DMS79 (cell line): ENCODE results near the gene ASB14.
"Not testable (repeated sequence)": the region's sequence is repeated elsewhere in the genome, so short reads cannot be mapped to it uniquely, and the experiment has no call there.

ENCODE experiments used
- DNase-seq: peaks from one replicate; lab custom pipeline; 2025; lab: John Stamatoyannopoulos, UW

The ASB14 gene

DNA sequence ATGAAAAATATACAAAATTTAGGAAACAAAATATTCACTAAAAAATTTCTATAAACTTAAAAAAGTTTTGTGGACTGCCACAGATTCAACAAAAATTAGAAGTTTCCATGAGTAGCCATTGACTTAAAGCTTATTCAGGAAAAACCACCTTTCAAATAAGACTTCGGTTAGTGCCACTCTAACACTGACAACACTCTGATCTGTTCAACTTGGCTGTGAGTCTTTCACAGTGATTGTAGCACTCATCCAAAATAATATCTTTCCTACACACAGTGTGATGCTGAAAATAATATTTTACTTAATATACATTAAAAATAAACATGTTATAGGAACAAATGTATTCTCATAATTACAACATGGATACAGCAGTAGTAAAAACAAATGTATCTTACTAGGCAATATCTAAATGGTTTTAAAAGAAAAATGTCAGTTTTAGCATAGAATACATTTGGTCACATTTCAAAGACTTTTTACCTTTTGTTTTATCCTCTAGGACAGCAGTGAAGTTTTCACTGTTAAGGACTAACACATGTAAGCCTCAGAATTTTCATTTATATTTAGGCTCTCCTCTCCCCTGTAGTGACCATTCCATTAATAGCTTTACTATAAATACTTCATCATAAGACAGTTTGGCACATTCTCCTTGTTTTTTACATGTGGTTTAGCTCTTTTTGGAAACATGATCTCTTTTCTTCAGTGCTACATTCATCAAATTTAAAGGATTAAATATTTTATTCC lies at the start of gene ASB14:
Gene ASB14, minus strand, starts transcription at position 527 of the 738 bp plus-strand sequence. CDS start 652 bp downstream, outside the sequence.
- no peak for DNase-seq

DNA sequence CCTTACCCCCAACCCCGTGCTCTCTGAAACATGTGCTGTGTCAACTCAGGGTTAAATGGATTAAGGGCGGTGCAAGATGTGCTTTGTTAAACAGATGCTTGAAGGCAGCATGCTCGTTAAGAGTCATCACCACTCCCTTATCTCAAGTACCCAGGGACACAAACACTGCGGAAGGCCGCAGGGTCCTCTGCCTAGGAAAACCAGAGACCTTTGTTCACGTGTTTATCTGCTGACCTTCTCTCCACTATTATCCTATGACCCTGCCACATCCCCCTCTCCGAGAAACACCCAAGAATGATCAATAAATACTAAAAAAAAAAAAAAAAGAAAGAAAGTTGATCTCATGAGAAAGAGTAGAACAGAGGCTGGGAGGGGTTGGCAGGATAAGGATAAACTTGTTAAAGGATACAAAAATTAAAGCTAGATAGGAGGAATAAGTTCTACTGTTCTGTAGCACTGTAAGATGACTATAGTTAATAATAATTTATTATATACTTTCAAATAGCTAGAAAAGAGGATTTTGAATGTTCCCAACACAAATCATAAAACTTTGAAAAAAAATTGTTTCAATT lies 46.7 kb upstream of the ASB14 start:
- not testable (repeated sequence) for DNase-seq

DNA sequence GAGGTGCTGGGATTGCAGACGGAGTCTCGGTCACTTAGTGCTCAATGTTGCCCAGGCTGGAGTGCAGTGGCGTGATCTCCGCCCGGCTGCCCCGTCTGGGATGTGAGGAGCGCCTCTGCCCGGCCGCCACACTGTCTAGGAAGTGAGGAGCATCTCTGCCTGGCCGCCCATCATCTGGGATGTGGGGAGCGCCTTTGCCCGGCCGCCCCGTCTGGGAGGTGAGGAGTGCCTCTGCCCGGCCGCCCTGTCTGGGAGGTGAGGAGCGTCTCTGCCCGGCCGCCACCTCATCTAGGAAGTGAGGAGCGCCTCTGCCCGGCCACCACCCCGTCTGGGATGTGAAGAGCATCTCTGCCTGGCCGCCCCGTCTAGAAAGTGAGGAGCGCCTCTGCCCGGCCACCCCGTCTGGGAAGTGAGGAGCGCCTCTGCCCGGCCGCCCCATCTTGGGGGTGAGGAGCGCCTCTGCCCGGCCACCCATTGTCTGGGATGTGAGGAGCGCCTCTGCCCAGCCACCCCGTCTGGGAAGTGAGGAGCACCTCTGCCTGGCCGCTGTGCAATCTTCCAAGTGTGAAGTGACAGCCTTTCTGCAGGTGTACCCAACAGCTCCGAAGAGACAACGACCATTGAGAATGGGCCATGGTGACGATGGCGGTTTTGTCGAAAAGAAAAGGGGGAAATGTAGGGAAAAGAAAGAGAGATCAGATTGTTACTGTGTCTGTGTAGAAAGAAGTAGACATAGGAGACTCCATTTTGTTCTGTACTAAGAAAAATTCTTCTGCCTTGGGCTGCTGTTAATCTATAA lies 46.0 kb upstream of the ASB14 start:
- DNase-seq = not testable (repeated sequence)

DNA sequence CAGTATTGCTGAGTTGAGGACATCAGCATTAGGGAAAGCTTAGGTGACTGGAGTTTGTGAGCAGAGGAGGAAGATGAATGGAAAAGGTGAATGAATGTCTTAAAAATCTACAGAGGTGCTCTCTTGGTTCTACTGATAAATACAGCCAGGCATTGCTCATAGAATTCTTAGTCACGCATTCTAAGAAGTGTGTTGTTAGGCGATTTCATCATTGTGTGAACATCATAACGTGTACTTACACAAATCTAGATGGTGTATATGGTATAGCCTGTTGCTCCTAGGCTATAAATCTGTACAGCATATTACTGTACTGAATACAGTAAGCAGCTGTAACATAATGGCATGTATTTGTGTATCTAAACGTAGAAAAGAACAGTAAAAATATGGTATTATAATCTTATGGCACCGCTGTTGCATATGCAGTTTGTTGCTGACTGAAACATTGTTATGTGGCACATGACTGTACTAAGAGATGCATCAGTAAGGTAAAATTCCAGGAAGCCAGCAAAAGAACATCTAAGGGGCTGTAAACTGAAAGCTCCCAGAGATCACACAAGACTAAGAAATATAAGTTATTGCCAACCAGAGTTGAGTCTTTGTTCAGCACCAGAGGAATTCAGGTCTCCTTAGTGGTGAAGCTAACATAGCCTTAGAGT lies 42.9 kb upstream of the ASB14 start:
- no peak for DNase-seq

DNA sequence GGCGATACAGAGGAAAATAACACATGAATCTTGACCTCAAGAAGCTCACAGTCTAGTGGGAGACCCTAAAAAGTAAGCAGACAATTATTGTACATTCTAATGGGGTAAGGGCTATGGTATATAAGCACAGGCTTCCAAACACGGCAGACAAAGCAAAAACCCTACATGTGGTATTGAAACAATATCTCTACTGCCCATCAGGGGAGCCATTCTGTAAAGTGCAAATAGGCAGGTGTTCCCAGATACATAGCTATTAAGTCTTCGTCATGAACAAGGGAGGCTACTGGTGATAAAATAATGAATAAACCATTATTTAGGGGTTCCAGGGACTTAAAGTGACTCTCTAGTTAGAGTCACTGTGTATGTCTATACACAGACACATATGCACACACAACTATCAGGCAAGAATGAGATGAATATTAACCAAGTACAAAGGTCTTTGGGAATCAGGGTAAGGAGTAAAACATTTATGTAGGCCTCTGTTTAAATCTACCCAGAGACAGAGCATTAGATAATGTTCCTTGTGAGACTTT lies 38.7 kb upstream of the ASB14 start:
- DNase-seq = no peak

DNA sequence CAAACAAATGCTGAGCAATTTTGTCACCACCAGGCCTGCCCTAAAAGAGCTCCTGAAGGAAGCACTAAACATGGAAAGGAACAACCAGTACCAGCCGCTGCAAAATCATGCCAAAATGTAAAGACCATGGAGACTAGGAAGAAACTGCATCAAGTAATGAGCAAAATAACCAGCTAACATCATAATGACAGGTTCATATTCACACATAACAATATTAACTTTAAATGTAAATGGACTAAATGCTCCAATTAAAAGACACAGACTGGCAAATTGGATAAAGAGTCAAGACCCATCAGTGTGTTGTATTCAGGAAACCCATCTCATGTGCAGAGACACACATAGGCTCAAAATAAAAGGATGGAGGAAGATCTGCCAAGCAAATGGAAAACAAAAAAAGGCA lies 34.0 kb upstream of the ASB14 start:
- not testable (repeated sequence) for DNase-seq

DNA sequence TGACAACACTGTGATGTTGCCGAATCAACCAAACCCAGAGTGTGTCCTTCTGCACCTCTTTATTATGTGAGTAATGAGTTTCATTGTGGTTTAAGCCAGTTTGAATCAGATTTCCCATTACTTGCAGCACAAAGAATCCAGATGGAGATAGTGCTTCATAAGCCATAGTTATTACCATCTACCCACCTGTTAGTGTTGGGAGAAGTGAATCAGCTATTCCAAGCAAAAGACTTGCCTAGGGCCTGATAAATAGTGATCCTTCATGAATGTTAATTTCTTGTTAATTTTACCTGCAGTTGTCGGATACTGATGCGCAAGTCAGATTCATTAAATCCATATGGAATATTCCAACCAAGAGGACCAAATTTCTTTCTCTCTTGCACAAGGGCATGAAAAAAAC lies 21.7 kb upstream of the ASB14 start:
- DNase-seq = no peak

DNA sequence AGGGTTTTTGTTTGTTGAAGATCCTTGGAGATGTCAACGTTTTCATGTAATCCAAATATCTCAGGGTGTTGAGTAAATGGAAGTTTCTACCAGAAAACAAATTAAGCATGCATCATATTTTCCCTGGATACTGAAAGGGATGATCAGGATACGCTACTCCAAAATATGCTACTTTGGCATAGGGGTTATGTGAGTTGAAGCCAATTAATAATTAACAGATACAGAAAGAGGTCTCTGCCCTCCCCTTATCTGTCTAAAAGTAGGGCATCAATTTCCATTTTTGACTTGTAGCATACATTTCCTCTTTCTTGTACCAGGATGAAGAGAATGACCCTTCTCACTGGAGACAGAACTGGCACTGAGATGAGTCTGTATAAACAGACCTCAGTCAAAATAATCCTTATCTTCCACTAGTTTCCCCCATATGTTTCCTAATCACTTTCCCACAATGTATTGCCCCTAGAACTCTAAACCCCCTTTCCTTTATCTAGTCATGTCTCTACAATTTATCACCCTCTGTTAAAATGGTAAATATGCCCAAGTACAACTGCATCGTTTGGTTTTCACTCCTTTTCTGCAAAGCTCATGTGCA lies 17.4 kb upstream of the ASB14 start:
- no peak for DNase-seq

DNA sequence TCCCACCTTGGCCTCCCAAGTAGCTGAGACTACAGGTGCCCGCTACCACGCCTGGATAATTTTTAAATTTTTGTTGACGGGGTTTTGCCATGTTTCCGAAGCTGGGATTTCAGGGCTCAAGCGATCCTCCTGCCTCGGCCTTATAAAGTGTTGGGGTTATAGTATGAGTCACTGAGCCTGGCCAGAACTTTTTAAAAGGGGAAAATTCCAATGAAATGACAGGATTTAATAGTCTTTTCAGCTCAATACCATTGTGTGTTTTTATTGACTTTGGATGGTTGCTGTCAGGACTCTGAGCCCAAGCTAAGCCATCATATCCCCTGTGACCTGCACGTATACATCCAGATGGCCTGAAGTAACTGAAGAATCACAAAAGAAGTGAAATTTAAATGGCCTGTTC lies 11.0 kb upstream of the ASB14 start:
- not testable (repeated sequence) for DNase-seq

DNA sequence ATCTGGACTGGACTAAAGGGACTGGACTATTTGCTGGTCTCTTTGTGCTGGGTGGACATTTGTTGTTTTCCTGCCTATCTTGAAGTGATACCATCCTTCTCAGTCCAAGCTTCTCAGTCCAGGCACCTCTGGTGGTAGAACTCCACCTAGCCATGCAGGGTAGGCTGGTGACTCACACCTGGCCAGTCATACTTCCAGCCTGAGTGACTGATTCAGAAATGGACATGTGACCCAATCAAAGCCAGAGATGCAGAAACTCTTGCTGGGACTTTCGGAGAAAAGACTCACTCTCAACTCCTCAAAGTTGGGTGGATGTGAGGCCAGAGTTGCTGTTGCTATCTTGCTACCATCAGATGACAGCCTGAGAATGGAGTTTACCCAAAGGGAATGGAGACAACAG lies 5.6 kb upstream of the ASB14 start:
- DNase-seq = no peak

DNA sequence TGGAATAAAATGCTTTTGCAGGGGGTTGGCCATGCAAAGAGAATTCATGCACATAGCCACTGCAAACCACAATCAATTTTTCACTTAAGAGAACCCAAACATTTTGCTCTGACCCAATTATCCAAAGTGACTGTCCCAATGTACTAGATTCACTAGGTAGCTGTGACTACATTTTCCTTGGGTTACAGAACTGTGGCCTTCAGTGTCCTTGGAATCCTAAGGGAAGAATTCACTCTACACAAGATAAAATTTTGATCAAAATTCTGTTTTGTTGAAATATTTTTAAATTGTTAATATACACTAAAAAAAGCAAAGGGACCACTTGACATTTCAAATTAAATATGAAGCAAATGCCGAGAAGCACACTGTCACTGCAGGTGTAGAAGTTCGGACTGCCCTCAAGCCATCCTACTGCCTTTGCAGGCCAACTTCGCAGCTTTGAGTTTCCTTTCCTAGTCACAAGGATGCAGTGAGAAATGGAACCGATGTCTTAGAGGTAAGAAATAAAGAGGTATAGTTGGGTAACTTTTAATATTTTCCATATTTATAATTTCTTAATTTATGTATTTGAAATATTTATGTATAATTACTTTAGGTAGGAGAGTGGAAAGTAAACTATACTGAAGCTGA lies 527 bp upstream of the ASB14 start:
- DNase-seq = no peak

DNA sequence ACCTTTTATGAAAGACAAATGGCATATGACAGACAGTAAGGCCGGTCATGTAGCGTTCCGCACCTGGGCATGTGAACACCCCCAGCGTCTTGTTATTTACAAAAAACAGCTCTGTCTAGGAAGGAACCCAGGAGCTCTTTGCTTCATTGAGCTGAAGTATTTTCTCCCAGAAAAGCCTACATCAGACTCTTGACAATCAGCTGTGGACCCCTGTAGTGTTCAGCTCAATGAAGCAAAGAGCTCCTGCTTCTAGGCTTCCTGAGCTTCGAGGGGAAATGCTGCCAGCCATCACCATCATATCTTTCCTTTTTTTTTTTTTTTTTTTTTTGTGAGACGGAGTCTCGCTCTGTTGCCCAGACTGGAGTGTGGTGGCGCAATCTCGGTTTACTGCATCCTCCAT lies 4.1 kb downstream of the ASB14 start:
- DNase-seq = no peak

DNA sequence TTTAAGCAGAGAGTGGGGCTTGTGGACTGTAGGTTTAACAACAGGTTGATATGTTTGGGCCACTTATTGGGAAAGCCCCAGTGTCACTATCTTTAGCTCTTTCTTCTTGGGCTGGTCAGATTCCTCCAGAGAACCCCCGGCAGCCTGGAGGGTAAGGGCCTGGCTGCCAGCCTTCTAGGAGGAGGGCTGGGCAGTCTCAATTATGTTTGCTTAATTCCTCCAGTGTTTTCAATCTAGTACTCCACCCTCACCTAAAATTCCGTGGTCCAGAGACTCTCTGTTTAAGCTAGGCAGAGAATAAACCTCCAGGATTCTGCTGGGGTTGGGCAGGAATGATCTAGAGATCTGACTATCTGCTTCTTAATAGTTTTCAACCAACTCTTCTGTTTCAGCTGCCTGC lies 5.3 kb downstream of the ASB14 start:
- DNase-seq = no peak

DNA sequence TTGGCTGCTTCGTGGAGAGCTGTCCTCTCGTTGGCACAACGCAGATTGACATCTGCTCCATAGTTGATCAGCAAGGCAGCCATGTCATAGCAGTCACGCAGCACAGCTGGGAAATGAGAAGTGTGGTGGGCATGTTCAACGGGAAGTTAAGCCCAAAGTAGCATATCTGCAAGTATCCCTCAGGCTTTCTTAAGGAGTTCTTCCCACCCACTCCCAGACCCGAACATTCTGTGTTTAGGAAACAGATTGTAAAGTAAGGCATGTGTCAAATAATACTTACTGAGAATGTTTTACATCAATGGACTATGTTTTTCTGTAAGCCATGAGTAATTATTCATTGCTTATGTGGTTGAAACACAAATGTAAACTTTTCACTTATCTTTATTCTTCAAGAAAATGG lies 9.2 kb downstream of the ASB14 start:
- no peak for DNase-seq

DNA sequence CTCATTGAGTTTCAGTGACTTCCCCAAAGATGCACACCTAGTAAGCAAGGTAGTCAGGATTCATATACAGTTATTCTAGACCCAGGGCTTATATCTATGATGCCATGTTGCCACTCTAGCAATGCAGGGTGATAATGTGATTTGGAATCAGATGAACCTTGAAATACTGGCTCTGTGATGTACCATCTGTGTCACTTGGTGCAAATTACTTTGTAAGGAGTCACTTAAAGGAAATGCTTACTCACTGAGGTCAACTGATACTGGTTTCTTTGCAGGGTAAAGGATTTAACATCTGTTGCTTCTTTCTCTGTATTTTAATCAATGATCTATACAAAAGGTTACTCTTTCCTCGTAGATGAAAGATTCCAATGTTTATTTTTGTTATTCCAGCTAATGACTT lies 10.8 kb downstream of the ASB14 start:
- no peak for DNase-seq

DNA sequence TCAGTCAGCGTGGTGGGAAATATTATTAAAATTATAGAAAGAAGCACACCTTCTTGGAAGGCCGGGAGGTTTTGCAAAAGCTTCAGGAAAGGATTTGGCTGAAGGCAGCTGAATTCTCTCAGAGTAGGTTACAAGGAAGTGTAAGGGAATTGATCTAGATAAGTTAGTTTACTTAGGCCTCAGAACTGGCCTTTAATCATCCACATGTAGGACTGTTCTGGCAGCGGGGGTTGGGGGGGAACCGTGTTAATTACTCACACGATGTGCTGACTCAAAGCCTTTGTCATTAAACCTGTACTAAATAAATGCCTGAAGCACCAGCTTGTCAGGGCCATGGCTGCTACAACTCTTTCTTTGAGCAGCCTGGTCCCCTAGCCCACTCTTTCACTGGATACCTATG lies 12.8 kb downstream of the ASB14 start:
- DNase-seq = no peak

DNA sequence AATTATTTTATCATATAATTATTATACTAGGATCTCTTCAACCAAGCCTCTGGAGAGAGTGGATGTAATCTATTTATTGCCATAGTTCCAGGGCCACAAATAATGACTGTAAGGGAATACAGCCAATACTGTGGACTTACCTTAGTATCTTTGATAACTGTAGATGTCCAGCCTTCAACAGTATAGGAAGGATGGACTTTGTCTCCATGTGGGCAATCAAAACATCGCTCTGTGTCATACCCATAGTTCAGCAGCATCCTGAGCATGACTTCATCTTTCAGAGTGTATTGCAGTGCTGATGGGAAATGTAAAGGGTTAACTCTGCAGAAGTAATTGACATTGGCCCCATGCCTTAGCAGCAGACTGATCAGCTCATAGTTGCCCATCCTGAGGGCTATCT lies 14.2 kb downstream of the ASB14 start:
- DNase-seq = no peak

DNA sequence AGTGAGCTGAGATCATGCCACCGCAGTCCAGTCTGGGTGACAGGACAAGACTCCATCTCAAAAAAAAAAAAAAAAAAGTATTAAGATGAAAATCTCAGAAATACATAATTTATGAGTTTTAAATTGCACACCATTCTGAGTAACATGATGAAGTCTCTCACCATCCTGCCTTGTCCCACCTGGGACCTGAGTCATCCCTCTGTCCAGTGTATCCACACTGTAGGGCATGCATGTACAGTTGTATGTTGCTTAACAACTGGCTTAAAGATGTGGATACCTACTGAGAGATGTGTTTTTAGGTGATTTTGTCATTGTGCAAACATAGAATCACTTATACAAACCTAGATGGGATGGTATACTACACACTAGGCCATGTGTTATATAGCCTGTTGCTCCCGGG lies 17.1 kb downstream of the ASB14 start:
- DNase-seq = no peak

DNA sequence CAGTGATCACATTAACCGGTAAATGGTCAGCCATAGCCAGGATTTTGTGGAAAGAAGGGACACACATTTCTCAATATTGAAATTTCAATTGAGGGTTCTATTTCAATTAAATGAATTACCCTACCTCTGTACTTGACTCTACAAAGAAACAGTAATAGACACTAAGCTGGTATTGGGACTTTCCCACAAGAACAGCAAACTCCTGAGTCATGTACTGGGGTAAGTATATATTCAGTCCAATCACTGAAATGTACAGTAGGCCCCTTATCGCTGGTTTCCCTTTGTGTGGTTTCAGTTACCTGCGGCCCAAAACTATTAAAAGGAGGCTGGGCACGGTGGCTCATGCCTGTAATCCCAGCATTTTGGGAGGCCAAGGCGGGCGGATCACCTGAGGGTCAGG lies 17.6 kb downstream of the ASB14 start:
- no peak for DNase-seq

DNA sequence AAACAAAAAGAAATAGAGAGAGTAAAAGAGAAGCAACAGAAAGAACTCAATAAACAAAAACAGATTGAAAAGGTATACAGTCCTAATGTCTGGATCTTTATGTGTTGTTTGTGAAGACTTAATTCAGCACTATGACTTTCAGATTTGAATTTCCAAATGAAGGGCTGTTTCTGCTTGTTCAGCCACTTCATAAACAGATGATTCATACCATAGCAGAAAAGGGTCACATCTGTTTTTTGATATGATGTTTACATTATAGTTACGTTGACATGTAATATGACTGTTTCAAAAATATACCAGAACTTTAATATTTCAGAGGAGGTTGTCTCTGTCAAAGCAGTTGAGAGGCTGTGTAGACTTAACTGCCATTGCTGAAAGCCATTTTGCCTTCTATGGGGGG lies 24.1 kb downstream of the ASB14 start:
- DNase-seq = no peak

DNA sequence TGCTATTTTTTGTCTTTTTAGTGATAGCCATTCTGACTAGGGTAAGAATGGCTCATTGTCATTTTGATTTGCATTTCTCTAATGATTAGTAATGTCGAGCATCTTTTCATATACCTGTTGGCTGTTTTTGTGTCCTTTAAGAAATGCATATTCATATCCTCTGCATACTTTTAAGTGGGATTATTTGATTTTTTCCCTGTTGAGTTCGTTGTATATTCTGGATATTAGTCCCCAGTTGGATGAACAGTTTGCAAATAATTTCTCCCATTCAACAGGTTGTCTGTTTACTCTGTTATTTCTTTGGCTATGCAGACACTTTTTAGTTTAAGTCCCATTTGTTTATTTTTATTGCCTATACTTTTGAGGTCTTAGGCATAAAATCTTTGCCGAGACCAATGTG lies 30.6 kb downstream of the ASB14 start:
- no peak for DNase-seq

DNA sequence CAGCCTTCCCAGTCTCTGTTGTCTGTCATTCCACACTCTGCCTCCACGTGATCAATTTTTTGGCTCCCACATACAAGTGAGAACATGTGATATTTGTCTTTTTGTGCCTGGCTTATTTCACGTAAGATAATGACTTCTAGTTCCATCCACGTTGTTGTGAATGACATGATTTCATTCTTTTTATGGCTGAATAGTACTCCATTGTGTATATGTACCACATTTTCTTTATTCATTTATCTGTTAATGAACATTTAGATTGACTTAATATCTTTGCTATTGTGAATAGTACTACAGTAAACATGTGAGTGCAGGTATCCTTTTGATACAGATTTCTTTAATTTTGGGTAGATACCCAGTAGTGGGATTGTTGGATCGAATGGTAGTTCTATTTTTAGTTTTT lies 31.4 kb downstream of the ASB14 start:
- DNase-seq = no peak
